GM21447 (cell line): ENCODE results near the gene RAMP3.
"Not testable (repeated sequence)": the region's sequence is repeated elsewhere in the genome, so short reads cannot be mapped to it uniquely, and the experiment has no call there.

ENCODE experiments used
- ATAC-seq: cut with Tn5 transposase; IDR thresholded peaks from one replicate; pipeline ENCODE4 v1.9.1; 2021; ENCODE audit not compliant: unreplicated experiment

RAMP3 gene

GRCh38 chr7:45131891-45132290 lies 25.7 kb upstream of the RAMP3 start:
- no peak for ATAC-seq

GRCh38 chr7:45132708-45133320 lies 24.8 kb upstream of the RAMP3 start:
- no peak for ATAC-seq

- ATAC-seq: no peak
Observed at GRCh38 chr7:45133352-45133751, 24.2 kb upstream of the RAMP3 start.

GRCh38 chr7:45133877-45134276 lies 23.7 kb upstream of the RAMP3 start:
- ATAC-seq: no peak

DNA sequence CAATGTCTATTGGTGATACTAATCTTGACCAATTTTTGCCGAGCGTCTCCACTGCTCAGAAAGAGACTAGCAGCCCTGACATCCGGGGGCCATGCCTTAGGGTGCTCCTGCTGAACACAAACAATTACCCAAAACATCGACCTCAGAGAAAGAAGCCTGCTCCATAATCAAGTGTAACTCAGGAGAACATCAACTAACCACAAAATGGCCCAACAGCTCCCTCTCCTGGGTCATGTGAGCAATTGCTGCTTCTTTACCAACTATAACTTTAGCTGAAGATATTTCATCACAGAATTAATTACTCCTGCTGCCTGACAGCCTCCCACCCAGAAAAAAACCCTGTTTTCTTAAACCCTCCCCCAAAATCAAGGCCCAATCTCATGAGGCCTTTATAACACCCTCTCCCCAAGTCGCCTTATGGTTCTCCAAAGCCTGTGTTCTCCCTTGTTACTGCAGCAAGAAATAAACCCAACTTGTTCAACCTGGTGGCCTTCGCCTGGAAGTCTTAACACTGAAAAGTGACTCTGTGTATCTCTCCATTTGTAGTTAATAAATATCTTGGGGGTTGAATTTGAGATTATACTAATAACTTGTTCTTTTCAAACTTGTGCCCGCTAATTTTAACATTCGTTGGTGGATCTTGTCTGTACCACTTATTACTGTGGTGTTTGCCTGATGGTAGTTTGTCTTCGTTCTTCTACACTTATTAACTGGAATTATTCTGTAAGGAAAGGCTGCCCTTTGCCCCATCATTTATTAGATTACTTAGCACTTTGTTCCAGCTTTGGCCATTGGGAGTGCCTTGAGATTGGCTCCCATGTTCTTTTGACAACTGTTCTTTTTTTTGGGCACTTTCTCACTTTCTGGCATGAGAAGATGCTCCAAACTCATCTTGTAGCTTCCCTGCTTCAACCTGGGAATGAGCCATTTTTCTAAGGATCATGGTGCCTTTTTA lies 21.2 kb upstream of the RAMP3 start:
- peak; percentile 70 for ATAC-seq

DNA sequence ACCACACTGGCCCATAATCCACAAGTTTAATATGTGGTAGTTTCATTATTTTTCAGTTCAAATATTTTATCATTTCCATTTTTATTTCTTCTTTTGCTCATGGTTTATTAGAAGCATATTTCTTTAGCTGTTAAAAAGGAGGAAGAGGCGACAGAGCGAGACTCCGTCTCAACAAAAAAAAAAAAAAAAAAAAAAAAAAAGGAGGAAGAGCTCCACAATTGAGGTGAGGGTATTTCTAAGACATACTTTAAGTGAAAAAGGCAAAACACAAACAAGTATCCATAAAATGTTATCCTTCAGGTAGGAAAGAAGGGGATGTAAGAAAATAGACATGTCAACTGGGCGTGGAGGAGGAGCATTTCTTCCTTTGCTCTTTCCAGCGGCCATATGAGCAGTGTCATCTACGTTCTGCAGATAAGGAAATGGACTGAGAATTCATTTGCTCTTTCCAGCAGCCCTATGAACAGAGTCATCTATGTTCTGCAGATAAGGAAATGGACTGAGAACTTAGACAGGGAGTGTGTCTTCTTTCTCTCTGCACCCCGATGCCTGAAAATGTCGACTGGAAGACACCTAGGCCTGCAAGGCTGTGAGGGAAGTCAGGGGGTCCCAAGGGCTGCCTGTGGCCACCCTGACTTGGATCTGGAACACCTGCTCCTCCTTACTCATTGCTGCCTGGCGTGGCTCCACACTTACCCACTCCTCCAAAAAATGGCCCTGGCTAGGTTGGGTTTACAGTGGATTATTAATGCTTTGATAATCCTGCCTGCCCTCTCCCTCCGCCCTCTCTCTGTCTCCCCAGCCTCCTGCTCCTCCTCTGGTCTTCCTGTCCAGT lies 18.9 kb upstream of the RAMP3 start:
- ATAC-seq: no peak

GRCh38 chr7:45140827-45141226 lies 16.8 kb upstream of the RAMP3 start:
- no peak for ATAC-seq

GRCh38 chr7:45143616-45144015 lies 14.0 kb upstream of the RAMP3 start:
- no peak for ATAC-seq

GRCh38 chr7:45145881-45146280 lies 11.7 kb upstream of the RAMP3 start:
- no peak for ATAC-seq

DNA sequence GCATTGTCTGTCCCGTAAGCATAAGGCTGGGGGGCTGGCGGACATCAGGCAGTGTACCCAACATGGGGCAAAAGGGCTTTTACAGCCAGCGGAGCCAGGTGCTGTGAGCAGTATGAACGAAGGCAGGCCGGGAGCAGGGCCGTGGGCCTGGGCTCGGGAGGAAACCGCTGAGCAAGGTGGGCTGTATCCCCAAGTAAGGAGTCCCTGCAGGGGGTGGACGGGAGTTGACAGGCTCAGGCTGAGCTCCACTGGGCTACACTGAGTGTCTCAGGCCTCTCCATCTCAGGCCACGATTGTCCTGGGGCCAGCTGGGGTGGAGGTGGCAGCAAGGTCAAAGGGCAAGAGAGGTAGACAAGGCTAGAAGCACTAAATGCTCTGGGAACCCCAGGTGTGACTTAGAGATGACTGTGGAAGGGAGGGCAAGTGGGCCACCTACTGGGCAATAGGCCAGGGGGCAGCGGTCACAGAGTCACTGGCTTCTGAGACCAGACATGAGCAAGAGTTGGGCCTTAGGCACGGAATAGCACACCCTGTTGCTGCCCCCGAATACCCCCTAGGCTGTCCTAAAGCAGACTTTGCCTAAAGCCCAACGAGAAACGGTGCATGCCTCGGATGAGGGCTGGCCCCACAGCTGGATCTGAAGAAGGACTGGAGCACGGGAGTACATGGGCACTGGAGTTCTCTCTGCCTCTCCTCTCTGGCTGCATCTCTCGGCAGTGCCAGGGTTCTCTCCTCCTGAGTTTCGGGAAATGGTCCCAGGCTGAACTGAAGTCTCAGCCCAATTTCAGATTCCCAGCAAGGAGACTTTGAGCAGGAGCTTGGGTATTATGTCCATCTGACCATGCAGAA lies 10.8 kb upstream of the RAMP3 start:
- ATAC-seq: no peak

- ATAC-seq: no peak
Observed at GRCh38 chr7:45147858-45148652, 9.5 kb upstream of the RAMP3 start.

DNA sequence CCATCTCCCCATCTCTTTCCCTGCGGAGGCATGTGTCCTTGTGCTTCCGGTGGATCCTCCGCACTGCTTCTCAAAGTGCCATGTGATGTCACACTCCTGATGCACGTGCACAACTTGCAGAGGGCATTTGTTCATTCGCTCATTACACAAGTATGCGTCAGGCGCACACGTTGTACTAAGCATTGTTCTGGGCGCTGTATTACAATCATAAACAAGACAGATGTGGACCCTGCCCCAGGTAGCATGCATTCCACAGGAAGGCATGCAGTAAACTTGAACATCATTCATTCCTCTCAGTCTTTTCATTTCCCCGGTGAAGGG lies 9.0 kb upstream of the RAMP3 start:
- no peak for ATAC-seq

GRCh38 chr7:45149606-45150005 lies 8.0 kb upstream of the RAMP3 start:
- ATAC-seq: no peak

- no peak for ATAC-seq
Observed at GRCh38 chr7:45150199-45150598, 7.4 kb upstream of the RAMP3 start.

DNA sequence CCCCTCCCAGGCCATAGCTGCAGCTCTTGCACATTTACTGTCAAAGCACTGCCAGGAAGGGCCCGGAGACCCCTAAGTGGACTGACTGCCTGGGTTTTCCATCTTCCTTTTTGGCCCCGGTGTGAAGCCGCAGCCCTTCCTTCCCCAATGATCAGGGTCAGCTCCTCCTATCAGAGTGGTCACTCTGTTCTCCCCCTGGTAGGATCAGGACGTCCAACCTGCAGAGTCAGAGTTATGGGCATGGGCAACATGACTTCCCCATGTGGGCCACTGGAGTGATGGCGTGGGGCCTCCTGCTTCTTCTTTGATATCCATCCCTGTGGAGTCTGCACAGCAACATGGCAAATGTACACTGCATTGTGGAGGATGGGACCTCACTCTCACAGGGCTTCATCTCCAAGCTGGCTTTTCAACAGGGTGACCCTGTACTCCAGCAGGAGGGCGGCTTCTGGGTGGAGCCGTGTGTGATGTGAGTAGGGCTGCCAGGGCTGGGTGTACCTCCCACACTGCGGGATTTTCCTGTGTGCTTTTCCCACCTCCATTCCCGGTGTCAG lies 6.4 kb upstream of the RAMP3 start:
- no peak for ATAC-seq

GRCh38 chr7:45151967-45152366 lies 5.6 kb upstream of the RAMP3 start:
- no peak for ATAC-seq

GRCh38 chr7:45153233-45153632 lies 4.4 kb upstream of the RAMP3 start:
- no peak for ATAC-seq

DNA sequence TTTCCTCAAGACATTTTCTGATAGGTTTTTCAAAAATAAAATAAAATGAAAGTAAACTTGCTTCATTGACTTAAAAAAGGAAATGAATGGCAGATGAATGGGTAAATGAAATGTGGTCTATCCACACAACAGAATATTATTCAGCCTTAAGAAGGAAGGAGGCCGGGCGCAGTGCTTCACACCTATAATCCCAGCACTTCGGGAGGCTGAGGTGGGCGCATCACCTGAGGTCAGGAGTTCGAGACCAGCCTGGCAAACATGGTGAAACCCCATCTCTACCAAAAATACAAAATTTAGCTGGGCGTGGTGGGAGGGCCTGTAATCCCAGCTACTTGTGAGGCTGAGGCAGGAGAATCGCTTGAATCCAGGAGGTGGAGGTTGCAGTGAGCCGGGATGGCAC lies 3.7 kb upstream of the RAMP3 start:
- ATAC-seq: not testable (repeated sequence)

DNA sequence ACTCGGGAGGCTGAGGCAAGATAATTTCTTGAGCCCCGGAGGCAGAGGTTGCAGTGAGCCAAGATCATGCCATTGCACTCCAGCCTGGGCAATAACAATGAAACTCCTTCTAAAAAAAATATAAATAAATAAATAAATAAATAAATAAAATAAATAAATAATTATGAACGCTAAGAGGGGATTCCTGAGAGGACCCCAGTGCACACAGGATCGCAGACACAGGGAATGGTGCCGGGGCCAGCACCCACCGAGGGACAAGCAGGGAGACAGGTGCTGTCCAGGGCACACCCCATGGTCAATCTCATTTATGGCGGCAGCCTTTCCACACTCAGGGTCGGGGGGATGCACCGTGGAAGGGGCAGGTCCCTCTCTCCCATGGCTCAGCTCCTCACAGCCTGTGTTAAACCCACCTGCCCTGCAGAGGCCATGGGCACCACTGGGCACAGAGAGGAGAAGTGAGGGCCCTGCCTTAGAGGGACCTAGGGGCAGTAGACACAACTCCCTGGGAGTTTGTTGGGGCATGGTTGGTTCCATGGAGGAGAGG lies 2.2 kb upstream of the RAMP3 start:
- no peak for ATAC-seq
